ENCODE results near the gene HIPK4.

DNA sequence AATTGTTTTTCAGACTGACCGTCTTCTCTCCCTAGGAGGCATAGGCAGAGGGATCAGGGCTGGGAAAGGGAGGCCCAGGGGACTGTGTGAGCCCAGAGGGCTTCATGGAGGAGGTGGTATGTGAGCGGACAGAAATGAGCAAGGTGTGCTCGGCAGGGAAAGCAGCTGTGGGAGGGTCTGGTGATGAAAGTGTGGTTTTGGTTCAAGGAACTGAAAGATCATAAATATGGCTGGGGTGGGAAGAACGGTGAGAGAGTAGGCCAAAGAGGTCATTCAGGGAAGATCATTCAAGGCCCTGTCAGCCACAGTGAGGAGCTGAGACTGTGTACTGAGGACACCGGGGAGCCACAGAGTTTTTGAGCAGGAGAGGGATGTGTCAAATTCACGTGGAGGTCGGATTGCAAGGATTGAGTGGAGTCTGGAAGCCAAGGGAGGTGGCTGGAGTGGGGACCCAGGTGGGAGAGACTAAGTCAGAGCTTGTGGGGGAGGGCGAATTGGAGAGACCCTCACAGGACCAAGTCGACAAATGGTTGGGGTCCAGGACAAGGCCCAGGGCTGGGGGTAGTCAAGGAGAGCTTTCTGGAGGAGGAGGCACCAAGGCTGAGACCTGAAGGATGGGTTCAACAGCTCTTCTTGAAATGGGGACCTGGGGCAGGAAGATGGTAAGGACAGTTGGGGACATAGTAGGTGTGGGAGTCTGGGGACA lies 33.9 kb downstream of the HIPK4 start:
- TF ChIP-seq, protein P1, sequence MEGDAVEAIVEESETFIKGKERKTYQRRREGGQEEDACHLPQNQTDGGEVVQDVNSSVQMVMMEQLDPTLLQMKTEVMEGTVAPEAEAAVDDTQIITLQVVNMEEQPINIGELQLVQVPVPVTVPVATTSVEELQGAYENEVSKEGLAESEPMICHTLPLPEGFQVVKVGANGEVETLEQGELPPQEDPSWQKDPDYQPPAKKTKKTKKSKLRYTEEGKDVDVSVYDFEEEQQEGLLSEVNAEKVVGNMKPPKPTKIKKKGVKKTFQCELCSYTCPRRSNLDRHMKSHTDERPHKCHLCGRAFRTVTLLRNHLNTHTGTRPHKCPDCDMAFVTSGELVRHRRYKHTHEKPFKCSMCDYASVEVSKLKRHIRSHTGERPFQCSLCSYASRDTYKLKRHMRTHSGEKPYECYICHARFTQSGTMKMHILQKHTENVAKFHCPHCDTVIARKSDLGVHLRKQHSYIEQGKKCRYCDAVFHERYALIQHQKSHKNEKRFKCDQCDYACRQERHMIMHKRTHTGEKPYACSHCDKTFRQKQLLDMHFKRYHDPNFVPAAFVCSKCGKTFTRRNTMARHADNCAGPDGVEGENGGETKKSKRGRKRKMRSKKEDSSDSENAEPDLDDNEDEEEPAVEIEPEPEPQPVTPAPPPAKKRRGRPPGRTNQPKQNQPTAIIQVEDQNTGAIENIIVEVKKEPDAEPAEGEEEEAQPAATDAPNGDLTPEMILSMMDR (conservative IDR thresholded peaks at IDR 0.05; ENCODE audit: low read depth, low read length), result no peak
- TF ChIP-seq EZH2 (IDR thresholded peaks at IDR 0.05; ENCODE audit: borderline replicate concordance, low read depth, low read length, poor library complexity, severe bottlenecking), result no peak
